SK-N-SH (cell line): ENCODE data around the gene GCSAML. TPM values are rescaled to one million over a fixed set of nuclear protein-coding genes. Genes with fewer than 3 reads are reported as not detected.

Experiments used
- CTCF ChIA-PET: fragments of 300-600, 350-600 bp; formaldehyde crosslinking; extraction: SDS; loops from one replicate; lab custom pipeline; 2021; lab: Yijun Ruan, JAX
- POLR2A ChIA-PET: fragments of 350-600 bp; sonication (Branson Sonifier 250); formaldehyde crosslinking; extraction: SDS; loops from one replicate; lab custom pipeline; 2020; ENCODE audit warnings: antibody characterized with exemption, inconsistent platforms; lab: Yijun Ruan, JAX
- DNase-seq: peaks from one replicate; pipeline ENCODE4 v3.0.0; 2012
- H2AFZ ChIP-seq: fragments of 200-600 bp; sonication (generic); 2 replicates; pipeline ENCODE4 v1.8.1; 2016; ENCODE audit warnings: antibody characterized with exemption, mild to moderate bottlenecking, low read depth
- H3F3A ChIP-seq: fragments of 200-600 bp; sonication (generic); replicated peaks from 2 replicates; pipeline ENCODE3; 2016; ENCODE audit warnings: antibody characterized with exemption, mild to moderate bottlenecking; ENCODE audit not compliant: insufficient read depth
- H3K27ac ChIP-seq, 2 experiments: fragments of 200-500 bp in 1 of 2; fragments of 200-600 bp in 1 of 2; sonication (Bioruptor generic) in 1 of 2; sonication (generic), shearing (Covaris generic) in 1 of 2; 2 replicates each; pipeline versions ENCODE4 v1.5.1 to v1.6.1; 2014 to 2016; ENCODE audit warnings: low read depth in 2 of 2, inconsistent platforms in 1 of 2, low read length in 1 of 2, mild to moderate bottlenecking in 1 of 2, mixed read lengths in 1 of 2
- H3K27me3 ChIP-seq: fragments of 200-600 bp; sonication (generic), shearing (Covaris generic); 2 replicates; pipeline ENCODE4 v1.6.1; 2016; ENCODE audit warnings: mixed run types; ENCODE audit not compliant: insufficient read depth
- H3K36me3 ChIP-seq, 2 experiments: fragments of 200-500 bp in 1 of 2; fragments of 200-600 bp in 1 of 2; sonication (Bioruptor generic) in 1 of 2; sonication (generic) in 1 of 2; replicated peaks in 1 of 2; 2 replicates each; pipeline versions ENCODE3 to v1.5.1; 2014 to 2016; ENCODE audit warnings: low read length in 1 of 2, mild to moderate bottlenecking in 1 of 2; ENCODE audit not compliant: insufficient read depth in 2 of 2, control insufficient read depth in 1 of 2
- H3K4me1 ChIP-seq, 2 experiments: fragments of 200-500 bp in 1 of 2; fragments of 200-600 bp in 1 of 2; sonication (Bioruptor generic) in 1 of 2; sonication (generic), shearing (Covaris generic) in 1 of 2; 2 replicates each; pipeline versions ENCODE4 v1.5.1 to v1.6.1; 2014 to 2016; ENCODE audit warnings: low read depth in 1 of 2, low read length in 1 of 2, mixed run types in 1 of 2; ENCODE audit not compliant: insufficient read depth in 2 of 2, control insufficient read depth in 1 of 2
- H3K4me2 ChIP-seq: fragments of 200-600 bp; sonication (generic), shearing (Covaris generic); 2 replicates; pipeline ENCODE4 v1.6.1; 2017; ENCODE audit warnings: mixed run types
- H3K4me3 ChIP-seq, 2 experiments: fragments of 200-500 bp in 1 of 2; fragments of 200-600 bp in 1 of 2; sonication (Bioruptor generic) in 1 of 2; sonication (generic), shearing (Covaris generic) in 1 of 2; 2 replicates each; pipeline versions ENCODE4 v1.5.1 to v1.8.1; 2014 to 2016; ENCODE audit warnings: low read depth in 2 of 2, inconsistent platforms in 1 of 2, low read length in 1 of 2, mild to moderate bottlenecking in 1 of 2, mixed read lengths in 1 of 2, moderate library complexity in 1 of 2
- H3K79me2 ChIP-seq: fragments of 200-600 bp; sonication (generic); 2 replicates; pipeline ENCODE4 v1.8.1; 2017; ENCODE audit warnings: mild to moderate bottlenecking; ENCODE audit not compliant: insufficient read depth
- H3K9ac ChIP-seq: fragments of 200-600 bp; sonication (generic); 2 replicates; pipeline ENCODE4 v1.6.1; 2017; ENCODE audit warnings: mixed run types
- H3K9me2 ChIP-seq: fragments of 200-600 bp; sonication (generic); 2 replicates; pipeline ENCODE4 v1.6.1; 2017; ENCODE audit warnings: mixed run types
- H3K9me3 ChIP-seq: fragments of 200-600 bp; sonication (generic); 2 replicates; pipeline ENCODE4 v1.6.1; 2017; ENCODE audit warnings: mixed run types, mild to moderate bottlenecking, moderate library complexity
- H4K20me1 ChIP-seq: fragments of 200-600 bp; sonication (generic); 2 replicates; pipeline ENCODE4 v1.6.1; 2017; ENCODE audit warnings: mild to moderate bottlenecking, mixed run types; ENCODE audit not compliant: insufficient read depth
- ELF1 ChIP-seq: IDR thresholded peaks from 2 replicates; pipeline ENCODE4 v1.4.0; 2012
- FOXJ3 ChIP-seq: sonication (generic); formaldehyde crosslinking; IDR thresholded peaks from 2 replicates; pipeline ENCODE4 v1.5.1; 2020; ENCODE audit warnings: mild to moderate bottlenecking, missing genetic modification reagents
- GATA2 ChIP-seq: sonication (generic); formaldehyde crosslinking; IDR thresholded peaks from 2 replicates; pipeline ENCODE4 v1.5.0; 2020; ENCODE audit warnings: mild to moderate bottlenecking, missing genetic modification reagents
- MEF2A ChIP-seq: IDR thresholded peaks from 2 replicates; pipeline ENCODE4 v1.4.0; 2012; ENCODE audit warnings: low read depth, borderline replicate concordance
- RAD21 ChIP-seq: IDR thresholded peaks from 2 replicates; pipeline ENCODE4 v1.6.1; 2012; ENCODE audit warnings: mild to moderate bottlenecking, low read length
- REST ChIP-seq: IDR thresholded peaks from 2 replicates; pipeline ENCODE4 v1.6.1; 2012; ENCODE audit warnings: mild to moderate bottlenecking, low read depth, low read length, moderate library complexity
- RXRA ChIP-seq: IDR thresholded peaks from 2 replicates; pipeline ENCODE4 v1.4.0; 2012; ENCODE audit warnings: low read depth, mild to moderate bottlenecking, borderline replicate concordance
- ZBTB33 ChIP-seq: IDR thresholded peaks from 2 replicates; pipeline ENCODE4 v1.4.0; 2012; ENCODE audit warnings: low read depth, borderline replicate concordance
- WGBS: methylation state at CpG from one replicate; pipeline ENCODE4 v1.1.6; 2017; ENCODE audit warnings: low lambda C conversion rate; 5-methylcytosine and 5-hydroxymethylcytosine counted together
- polyA plus RNA-seq, 3 experiments: library from polyadenylated mRNA; depleted of rRNA; stranded (reverse); fragments of >200 nt; gene quantifications; 2 replicates each; pipeline ENCODE4 v1.2.3, GENCODE V29; 2012
- TF ChIP-seq, protein P1 (sequence below): IDR thresholded peaks from 2 replicates; pipeline ENCODE4; 2012
- TF ChIP-seq, protein P2 (sequence below): IDR thresholded peaks from 2 replicates; pipeline ENCODE4 v1.4.0; 2012; ENCODE audit warnings: low read depth
- TF ChIP-seq, protein P3 (sequence below): fragments of 200-600 bp; sonication (generic); IDR thresholded peaks from 2 replicates; pipeline ENCODE4 v1.6.1; 2017; ENCODE audit warnings: antibody characterized with exemption, mild to moderate bottlenecking, moderate library complexity

Gene GCSAML
- polyA plus RNA-seq, 1 of the 3 experiments (the other 2 are of a cell fraction): not detected

DNA sequence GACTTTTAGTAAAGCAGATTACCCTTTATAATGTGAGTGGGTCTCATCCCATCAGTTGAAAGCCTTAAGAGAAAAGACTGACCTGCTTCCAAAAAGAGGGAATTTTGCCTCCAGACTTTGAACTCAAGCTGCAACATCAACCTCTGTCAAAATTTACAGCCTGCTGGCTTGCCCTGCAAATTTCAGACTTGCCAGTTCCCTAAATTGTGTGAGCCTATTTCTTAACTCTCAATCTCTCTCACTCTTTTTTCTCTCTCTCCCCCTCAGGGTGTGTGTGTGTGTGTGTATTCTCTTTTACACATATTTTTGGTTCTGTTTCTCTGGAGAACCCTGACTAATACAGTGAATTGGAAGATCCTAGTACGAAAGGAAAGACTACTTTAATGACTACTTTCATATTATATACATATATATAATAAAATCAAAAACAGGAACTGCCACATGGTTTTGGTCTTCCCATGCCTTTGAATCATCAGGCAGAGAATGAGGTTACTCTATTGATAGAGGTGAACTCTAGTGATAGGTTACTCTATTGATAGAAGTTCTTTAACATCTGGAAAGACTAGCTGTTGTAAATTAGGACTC lies 19.1 kb upstream of the GCSAML start:
- Histone ChIP-seq H4K20me1 (no peaks in the 10 kb centered on the region), H3K27me3 (peaks cover 10% of the 10 kb centered on the region; the same call in 1 of the 2 replicates), H3K36me3 (no peaks in the 10 kb centered on the region), H3F3A (no peaks in the 10 kb centered on the region), H3K4me1 (no peaks in the 10 kb centered on the region), H3K27ac (no peak overlapping the region), H3K4me2 (no peak overlapping the region)
- CTCF ChIA-PET: interaction anchor here (0.6 kb wide), 1 partner anchor 53 kb away, joined by 3 read pairs; no protein-coding TSS in a partner anchor
- POLR2A ChIA-PET: no interaction called here
- TF ChIP-seq RXRA (no peak), REST (no peak), MEF2A (no peak), ZBTB33 (no peak), FOXJ3 (CRISPR knock-in tag) (no peak), RAD21 (no peak)
- TF ChIP-seq, protein P1, sequence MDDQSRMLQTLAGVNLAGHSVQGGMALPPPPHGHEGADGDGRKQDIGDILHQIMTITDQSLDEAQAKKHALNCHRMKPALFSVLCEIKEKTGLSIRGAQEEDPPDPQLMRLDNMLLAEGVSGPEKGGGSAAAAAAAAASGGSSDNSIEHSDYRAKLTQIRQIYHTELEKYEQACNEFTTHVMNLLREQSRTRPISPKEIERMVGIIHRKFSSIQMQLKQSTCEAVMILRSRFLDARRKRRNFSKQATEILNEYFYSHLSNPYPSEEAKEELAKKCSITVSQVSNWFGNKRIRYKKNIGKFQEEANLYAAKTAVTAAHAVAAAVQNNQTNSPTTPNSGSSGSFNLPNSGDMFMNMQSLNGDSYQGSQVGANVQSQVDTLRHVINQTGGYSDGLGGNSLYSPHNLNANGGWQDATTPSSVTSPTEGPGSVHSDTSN: no peak
- TF ChIP-seq, all 33 proteins: peak for 0
- no peak overlapping the region for H3K9ac ChIP-seq
- H2AFZ ChIP-seq: no peak overlapping the region
- H3K79me2 ChIP-seq: no peaks in the 10 kb centered on the region
- H3K9me3 ChIP-seq: no peaks in the 10 kb centered on the region
- 12% methylated on average over 1 of the region's 1 CpG for WGBS
- H3K4me3 ChIP-seq: no peak overlapping the region
- DNase-seq: no peak
- no peaks in the 10 kb centered on the region for H3K9me2 ChIP-seq

DNA sequence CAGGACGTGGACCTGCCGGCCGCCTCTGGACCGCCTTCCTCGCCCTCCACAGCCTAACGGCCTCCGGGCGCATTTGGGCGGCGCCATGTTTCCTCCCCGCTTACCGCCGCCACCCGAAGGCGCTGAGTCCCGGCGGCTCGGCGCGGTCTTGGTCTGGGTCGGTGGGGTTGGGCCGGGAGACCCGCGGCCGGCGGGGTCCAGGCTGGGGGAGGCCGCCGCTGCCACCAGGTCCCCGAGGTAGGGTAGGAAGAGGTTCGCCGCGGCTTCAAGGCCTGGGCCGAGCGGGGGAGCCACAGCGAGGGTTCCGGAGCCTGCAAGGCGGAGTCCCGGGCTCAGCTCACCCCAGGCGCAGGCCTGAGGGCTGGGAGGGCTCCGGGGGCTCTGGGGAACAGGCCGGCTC lies 18.1 kb upstream of the GCSAML start:
- POLR2A ChIA-PET: no interaction called here
- H3K9ac ChIP-seq: no peak overlapping the region
- no peak overlapping the region for H3K4me3 ChIP-seq

More for the DNA sequence above, 18.1 kb upstream of the GCSAML start:
- Histone ChIP-seq H3K9me3 (no peaks in the 10 kb centered on the region), H4K20me1 (no peaks in the 10 kb centered on the region), H2AFZ (no peak overlapping the region), H3K4me1 (no peaks in the 10 kb centered on the region), H3K9me2 (no peaks in the 10 kb centered on the region), H3F3A (no peaks in the 10 kb centered on the region), H3K27ac (no peak overlapping the region), H3K27me3 (peaks cover 1% of the 10 kb centered on the region; the same call in 1 of the 2 replicates), H3K36me3 (no peaks in the 10 kb centered on the region), H3K4me2 (no peak overlapping the region), H3K79me2 (no peaks in the 10 kb centered on the region)
- peak; percentile 19 for DNase-seq
- TF ChIP-seq REST: no peak
- TF ChIP-seq, protein P1: no peak
- no peak for TF ChIP-seq GATA2 (CRISPR knock-in tag)
- TF ChIP-seq, protein P2, sequence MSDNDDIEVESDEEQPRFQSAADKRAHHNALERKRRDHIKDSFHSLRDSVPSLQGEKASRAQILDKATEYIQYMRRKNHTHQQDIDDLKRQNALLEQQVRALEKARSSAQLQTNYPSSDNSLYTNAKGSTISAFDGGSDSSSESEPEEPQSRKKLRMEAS: no peak
- TF ChIP-seq ELF1: no peak
- TF ChIP-seq, protein P3, sequence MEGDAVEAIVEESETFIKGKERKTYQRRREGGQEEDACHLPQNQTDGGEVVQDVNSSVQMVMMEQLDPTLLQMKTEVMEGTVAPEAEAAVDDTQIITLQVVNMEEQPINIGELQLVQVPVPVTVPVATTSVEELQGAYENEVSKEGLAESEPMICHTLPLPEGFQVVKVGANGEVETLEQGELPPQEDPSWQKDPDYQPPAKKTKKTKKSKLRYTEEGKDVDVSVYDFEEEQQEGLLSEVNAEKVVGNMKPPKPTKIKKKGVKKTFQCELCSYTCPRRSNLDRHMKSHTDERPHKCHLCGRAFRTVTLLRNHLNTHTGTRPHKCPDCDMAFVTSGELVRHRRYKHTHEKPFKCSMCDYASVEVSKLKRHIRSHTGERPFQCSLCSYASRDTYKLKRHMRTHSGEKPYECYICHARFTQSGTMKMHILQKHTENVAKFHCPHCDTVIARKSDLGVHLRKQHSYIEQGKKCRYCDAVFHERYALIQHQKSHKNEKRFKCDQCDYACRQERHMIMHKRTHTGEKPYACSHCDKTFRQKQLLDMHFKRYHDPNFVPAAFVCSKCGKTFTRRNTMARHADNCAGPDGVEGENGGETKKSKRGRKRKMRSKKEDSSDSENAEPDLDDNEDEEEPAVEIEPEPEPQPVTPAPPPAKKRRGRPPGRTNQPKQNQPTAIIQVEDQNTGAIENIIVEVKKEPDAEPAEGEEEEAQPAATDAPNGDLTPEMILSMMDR: no peak
- CTCF ChIA-PET: no interaction called here
- 25% methylated on average over 7 of the region's 41 CpGs for WGBS
